ENCODE results near the gene CTCFL. TPM values are rescaled to one million over a fixed set of nuclear protein-coding genes. Genes with fewer than 3 reads are reported as not detected.

CTCFL gene
- polyA plus RNA-seq, 1 donor from 2014 or later, result not detected

GRCh38 chr20:57508831-57509230 lies 16.1 kb downstream of the CTCFL start:
- Histone ChIP-seq H3K36me3 (ENCODE audit: insufficient read depth, low read length) (no peaks in the 10 kb centered on the region), H3K27me3 (ENCODE audit: insufficient read depth, low read depth, low read length) (no peaks in the 10 kb centered on the region), H3K9me2 (ENCODE audit: insufficient read depth, low read length) (no peaks in the 10 kb centered on the region), H2AFZ (ENCODE audit: low read depth, low read length) (no peak overlapping the region), H3K9ac (ENCODE audit: low read length) (no peak overlapping the region), H3K79me2 (replicated peaks; ENCODE audit: insufficient read depth, low read length) (no peaks in the 10 kb centered on the region), H3K9me3 (ENCODE audit: low read length) (no peaks in the 10 kb centered on the region), H4K20me1 (ENCODE audit: insufficient read depth) (no peaks in the 10 kb centered on the region), H3F3A (ENCODE audit: insufficient read depth, low read length, poor library complexity, severe bottlenecking) (no peaks in the 10 kb centered on the region), H3K27ac (ENCODE audit: low read length) (no peak overlapping the region), H3K4me2 (ENCODE audit: low read length) (no peak overlapping the region), H3K4me3 (ENCODE audit: low read length) (no peak overlapping the region)
- TF ChIP-seq REST (IDR thresholded peaks at IDR 0.05; ENCODE audit: borderline replicate concordance) (no peak), EZH2 (IDR thresholded peaks at IDR 0.05; ENCODE audit: borderline replicate concordance, insufficient read depth, low read length, poor library complexity, severe bottlenecking) (no peak), POLR2AphosphoS5 (IDR thresholded peaks at IDR 0.05) (no peak), RAD21 (conservative IDR thresholded peaks at IDR 0.05) (no peak), EP300 (conservative IDR thresholded peaks at IDR 0.05; ENCODE audit: poor library complexity, severe bottlenecking) (no peak), MXI1 (conservative IDR thresholded peaks at IDR 0.05; ENCODE audit: poor library complexity, severe bottlenecking) (no peak), TAF1 (IDR thresholded peaks at IDR 0.05; ENCODE audit: low read depth) (no peak), SMC3 (conservative IDR thresholded peaks at IDR 0.05; ENCODE audit: poor library complexity) (no peak)
- TF ChIP-seq, protein P1, sequence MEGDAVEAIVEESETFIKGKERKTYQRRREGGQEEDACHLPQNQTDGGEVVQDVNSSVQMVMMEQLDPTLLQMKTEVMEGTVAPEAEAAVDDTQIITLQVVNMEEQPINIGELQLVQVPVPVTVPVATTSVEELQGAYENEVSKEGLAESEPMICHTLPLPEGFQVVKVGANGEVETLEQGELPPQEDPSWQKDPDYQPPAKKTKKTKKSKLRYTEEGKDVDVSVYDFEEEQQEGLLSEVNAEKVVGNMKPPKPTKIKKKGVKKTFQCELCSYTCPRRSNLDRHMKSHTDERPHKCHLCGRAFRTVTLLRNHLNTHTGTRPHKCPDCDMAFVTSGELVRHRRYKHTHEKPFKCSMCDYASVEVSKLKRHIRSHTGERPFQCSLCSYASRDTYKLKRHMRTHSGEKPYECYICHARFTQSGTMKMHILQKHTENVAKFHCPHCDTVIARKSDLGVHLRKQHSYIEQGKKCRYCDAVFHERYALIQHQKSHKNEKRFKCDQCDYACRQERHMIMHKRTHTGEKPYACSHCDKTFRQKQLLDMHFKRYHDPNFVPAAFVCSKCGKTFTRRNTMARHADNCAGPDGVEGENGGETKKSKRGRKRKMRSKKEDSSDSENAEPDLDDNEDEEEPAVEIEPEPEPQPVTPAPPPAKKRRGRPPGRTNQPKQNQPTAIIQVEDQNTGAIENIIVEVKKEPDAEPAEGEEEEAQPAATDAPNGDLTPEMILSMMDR (IDR thresholded peaks at IDR 0.05; ENCODE audit: poor library complexity, severe bottlenecking), result no peak

GRCh38 chr20:57508381-57508780 lies 16.6 kb downstream of the CTCFL start:
- no peaks in the 10 kb centered on the region for H3K79me2 ChIP-seq (replicated peaks; ENCODE audit: insufficient read depth, low read length)
- no peaks in the 10 kb centered on the region for H3K9me2 ChIP-seq (ENCODE audit: insufficient read depth, low read length)
- H2AFZ ChIP-seq (ENCODE audit: low read depth, low read length), result no peak overlapping the region
- no peak for TF ChIP-seq RAD21 (conservative IDR thresholded peaks at IDR 0.05)
- TF ChIP-seq REST (IDR thresholded peaks at IDR 0.05; ENCODE audit: borderline replicate concordance), result no peak
- TF ChIP-seq, protein P1 (IDR thresholded peaks at IDR 0.05; ENCODE audit: poor library complexity, severe bottlenecking), result no peak
- TF ChIP-seq MXI1 (conservative IDR thresholded peaks at IDR 0.05; ENCODE audit: poor library complexity, severe bottlenecking), result no peak
- TF ChIP-seq EZH2 (IDR thresholded peaks at IDR 0.05; ENCODE audit: borderline replicate concordance, insufficient read depth, low read length, poor library complexity, severe bottlenecking), result no peak
- TF ChIP-seq EP300 (conservative IDR thresholded peaks at IDR 0.05; ENCODE audit: poor library complexity, severe bottlenecking), result no peak
- H3K9me3 ChIP-seq (ENCODE audit: low read length), result no peaks in the 10 kb centered on the region
- H3K9ac ChIP-seq (ENCODE audit: low read length), result no peak overlapping the region
- H3K4me3 ChIP-seq (ENCODE audit: low read length), result no peak overlapping the region
- H3K4me2 ChIP-seq (ENCODE audit: low read length), result no peak overlapping the region
- no peaks in the 10 kb centered on the region for H3K36me3 ChIP-seq (ENCODE audit: insufficient read depth, low read length)
- no peaks in the 10 kb centered on the region for H4K20me1 ChIP-seq (ENCODE audit: insufficient read depth)
- no peaks in the 10 kb centered on the region for H3K27me3 ChIP-seq (ENCODE audit: insufficient read depth, low read depth, low read length)
- H3K27ac ChIP-seq (ENCODE audit: low read length), result no peak overlapping the region
- no peaks in the 10 kb centered on the region for H3F3A ChIP-seq (ENCODE audit: insufficient read depth, low read length, poor library complexity, severe bottlenecking)

Data from neural cell (in vitro differentiated cells).